Ascending aorta (tissue), 2 donors: ENCODE measurements around the gene UGDH. TPM values are rescaled to one million over a fixed set of nuclear protein-coding genes. Genes with fewer than 3 reads are reported as not detected.

ENCODE experiments used
- DNase-seq, 2 donors: peaks; one replicate each; pipeline ENCODE4 v3.0.0-alpha.2; 2019; ENCODE audit warnings: low spot score in 2 of 2
- H3K27ac ChIP-seq, 2 donors: fragments of 200-600 bp; sonication (generic); one replicate each; pipeline ENCODE4 v1.5.1; 2016 to 2017; ENCODE audit warnings: mild to moderate bottlenecking in 1 of 2
- H3K27me3 ChIP-seq: fragments of 200-600 bp; sonication (generic); one replicate; pipeline ENCODE4 v1.5.1; 2017
- H3K36me3 ChIP-seq, 2 donors: fragments of 200-600 bp; sonication (generic); one replicate each; pipeline ENCODE4 v1.5.1; 2016
- H3K4me1 ChIP-seq, 2 donors: fragments of 200-600 bp; sonication (generic); one replicate each; pipeline ENCODE4 v1.5.1; 2016 to 2017; ENCODE audit warnings: mild to moderate bottlenecking in 1 of 2
- H3K4me3 ChIP-seq, 2 donors: fragments of 200-600 bp; sonication (generic); one replicate each; pipeline ENCODE4 v1.5.1; 2016 to 2017; ENCODE audit warnings: mild to moderate bottlenecking in 1 of 2
- H3K9me3 ChIP-seq, 2 donors: fragments of 200-600 bp; sonication (generic); one replicate each; pipeline ENCODE4 v1.5.1; 2016
- CTCF ChIP-seq, 3 experiments: fragments of 200-600 bp in 2 of 3; fragments of 450-650 bp in 1 of 3; sonication (generic) in 2 of 3; IDR thresholded peaks; one replicate each; pipeline ENCODE4 v1.5.1; 2016 to 2019; ENCODE audit warnings: antibody characterized with exemption in 3 of 3, mild to moderate bottlenecking in 1 of 3, moderate library complexity in 1 of 3
- intact Hi-C: fragments of 100-400 bp; cut with DNase I; formaldehyde crosslinking; loops from one replicate; pipeline ENCODE4 v1.15.1; 2023
- total RNA-seq: library from RNA; depleted of rRNA; stranded (reverse); fragments of >200 nt; gene quantifications from one replicate; pipeline ENCODE4 v1.1.0, GENCODE V29; 2016

The UGDH gene
- total RNA-seq, 1 donor from 2014 or later: 81.1 TPM

GRCh38 chr4:39484582-39485272, 42.5 kb downstream of the UGDH start:
- no peak for TF ChIP-seq CTCF (IDR thresholded peaks at IDR 0.05)
- Histone ChIP-seq H3K4me3 (no peak overlapping the region), H3K4me1 (no peaks in the 10 kb centered on the region), H3K9me3 (no peaks in the 10 kb centered on the region), H3K27me3 (no peaks in the 10 kb centered on the region), H3K27ac (no peak overlapping the region), H3K36me3 (no peaks in the 10 kb centered on the region)
- intact Hi-C loops: no loop called here
- no peak for DNase-seq

GRCh38 chr4:39480902-39481695, 46.1 kb downstream of the UGDH start:
- H3K27me3 ChIP-seq: no peaks in the 10 kb centered on the region
- no peak for TF ChIP-seq CTCF (IDR thresholded peaks at IDR 0.05)
- peaks cover 0 to 4% of the 10 kb centered on the region in 2 donors for H3K4me1 ChIP-seq
- no peak overlapping the region for H3K4me3 ChIP-seq
- peaks cover 0 to 3% of the 10 kb centered on the region in 2 donors for H3K36me3 ChIP-seq
- no peak overlapping the region for H3K27ac ChIP-seq
- no peak for DNase-seq
- intact Hi-C loops: no loop called here
- no peaks in the 10 kb centered on the region for H3K9me3 ChIP-seq

- Histone ChIP-seq H3K9me3 (no peaks in the 10 kb centered on the region), H3K27me3 (no peaks in the 10 kb centered on the region), H3K4me1 (peaks cover 0 to 4% of the 10 kb centered on the region in 2 donors), H3K27ac (no peak overlapping the region), H3K36me3 (peaks cover 0 to 3% of the 10 kb centered on the region in 2 donors), H3K4me3 (no peak overlapping the region)
- no peak for DNase-seq
- intact Hi-C loops: no loop called here
- TF ChIP-seq CTCF (IDR thresholded peaks at IDR 0.05): no peak
These were observed 47.0 kb downstream of the UGDH start for GRCh38 chr4:39480251-39480650.

GRCh38 chr4:39476187-39476895, 50.9 kb downstream of the UGDH start:
- peaks cover 0 to 17% of the 10 kb centered on the region in 2 donors for H3K36me3 ChIP-seq
- intact Hi-C loops: no loop called here
- no peak for DNase-seq

More at GRCh38 chr4:39476187-39476895, 50.9 kb downstream of the UGDH start:
- Histone ChIP-seq H3K4me3 (no peak overlapping the region), H3K27ac (no peak overlapping the region), H3K27me3 (no peaks in the 10 kb centered on the region), H3K9me3 (no peaks in the 10 kb centered on the region), H3K4me1 (peaks cover 0 to 4% of the 10 kb centered on the region in 2 donors)
- no peak for TF ChIP-seq CTCF (IDR thresholded peaks at IDR 0.05)
